Activated CD4-positive, alpha-beta T cell treated with anti-CD3 and anti-CD28 coated beads for 48 hours (primary cell): ENCODE data around the gene DISP3.

Experiments used
- DNase-seq: peaks from one replicate; pipeline ENCODE4 v3.0.0-alpha.2; 2020

DISP3 gene

DNA sequence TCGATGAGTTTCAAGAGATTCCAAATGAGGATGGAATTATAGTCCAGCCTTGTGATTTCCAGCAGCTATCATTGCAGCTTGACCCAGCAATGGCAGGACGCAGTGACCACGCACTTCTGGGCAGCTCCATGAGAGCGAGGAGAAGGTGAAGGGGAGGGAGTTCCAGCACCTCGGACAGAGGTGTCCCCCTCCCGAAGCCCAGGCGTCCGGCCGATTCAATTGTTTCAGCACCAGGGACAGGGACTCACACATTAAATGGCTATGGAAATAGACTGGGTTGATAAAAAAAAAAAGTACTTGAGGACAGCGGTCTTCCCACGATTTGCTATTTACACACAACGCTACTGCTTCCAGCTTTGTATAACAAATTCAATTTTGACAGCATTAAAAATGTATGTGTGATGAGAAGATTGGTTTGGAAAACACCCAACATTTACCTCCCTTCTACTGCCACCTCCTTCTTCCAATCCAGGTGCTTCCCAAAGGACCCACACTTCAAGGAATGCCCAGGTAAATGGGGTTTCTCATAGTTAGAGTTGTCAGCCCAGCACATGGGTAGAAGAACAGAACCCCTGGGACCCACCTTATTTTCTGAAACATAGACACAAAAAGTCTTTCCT lies 71.8 kb downstream of the DISP3 start:
- DNase-seq = peak; percentile 63

DNA sequence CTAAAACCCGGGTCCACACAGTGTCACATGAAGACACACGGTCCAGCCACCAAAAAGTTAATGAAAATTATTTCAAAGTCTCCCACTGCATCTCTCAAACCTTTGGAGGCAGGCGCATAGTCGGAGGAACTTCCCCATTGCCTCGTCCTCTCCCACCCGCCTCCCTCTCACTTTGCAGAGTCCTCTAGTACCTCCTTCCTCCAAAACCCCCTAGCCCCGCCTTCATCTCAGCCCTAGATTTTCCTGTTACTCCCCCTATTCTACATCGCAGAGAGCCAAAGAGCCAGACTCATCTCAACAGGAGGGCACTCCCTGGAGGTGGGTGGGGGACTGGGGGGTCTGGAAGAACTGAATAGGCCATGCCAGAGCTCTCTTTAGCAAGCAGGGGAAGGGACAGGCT lies 79.3 kb downstream of the DISP3 start:
- DNase-seq = no peak

DNA sequence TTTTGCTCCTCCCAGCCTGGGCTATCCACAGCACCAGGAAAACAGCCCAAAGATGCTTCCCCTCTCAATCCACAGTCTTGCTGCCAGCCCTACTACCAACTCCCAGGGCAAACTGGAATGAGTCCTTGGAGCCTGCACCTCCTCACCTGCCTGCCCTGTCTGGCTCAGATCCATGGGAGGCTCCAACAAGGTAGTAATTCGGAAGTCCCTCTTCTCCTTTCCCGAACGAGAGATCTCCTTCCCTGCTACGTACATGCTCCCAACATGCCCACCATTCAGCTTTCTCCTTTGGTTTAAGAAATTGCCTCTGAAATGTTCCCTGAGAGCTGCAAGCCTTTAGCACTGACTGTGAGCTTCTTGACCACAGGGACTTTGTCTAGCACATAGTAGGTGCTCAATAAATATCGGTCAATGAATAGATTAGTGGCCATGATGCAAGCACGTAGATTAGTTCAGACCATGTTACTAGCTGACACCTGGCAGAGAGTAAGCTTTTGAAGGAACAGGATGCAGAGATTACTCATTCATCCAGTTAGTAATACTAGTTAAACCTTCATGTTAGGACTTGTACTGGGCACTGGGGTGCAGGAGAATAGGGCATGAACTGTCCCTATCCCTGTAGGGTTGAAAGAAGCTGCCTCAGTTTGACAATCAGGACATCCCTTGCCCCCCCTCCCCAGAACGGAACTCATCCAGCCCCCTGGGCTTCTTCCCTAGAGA lies 80.1 kb downstream of the DISP3 start:
- DNase-seq = no peak

DNA sequence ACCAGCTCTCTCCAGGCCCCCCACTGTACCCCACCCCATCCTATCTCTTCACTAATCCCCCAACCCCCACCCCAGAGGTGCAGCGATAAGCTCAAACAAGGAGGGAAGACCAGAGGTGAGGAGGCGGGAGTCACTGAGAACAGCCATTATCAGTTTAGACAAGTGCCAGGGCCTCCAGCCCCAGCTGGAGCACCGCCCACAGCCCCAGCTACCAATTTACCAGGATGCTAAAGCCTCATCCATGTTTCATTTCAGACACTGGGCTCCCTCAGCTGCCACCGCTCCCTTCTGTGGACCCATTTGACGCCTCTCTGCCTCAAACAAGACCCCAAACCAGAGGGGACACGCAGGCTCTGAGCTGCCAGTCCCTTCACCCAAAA lies 80.6 kb downstream of the DISP3 start:
- no peak for DNase-seq

DNA sequence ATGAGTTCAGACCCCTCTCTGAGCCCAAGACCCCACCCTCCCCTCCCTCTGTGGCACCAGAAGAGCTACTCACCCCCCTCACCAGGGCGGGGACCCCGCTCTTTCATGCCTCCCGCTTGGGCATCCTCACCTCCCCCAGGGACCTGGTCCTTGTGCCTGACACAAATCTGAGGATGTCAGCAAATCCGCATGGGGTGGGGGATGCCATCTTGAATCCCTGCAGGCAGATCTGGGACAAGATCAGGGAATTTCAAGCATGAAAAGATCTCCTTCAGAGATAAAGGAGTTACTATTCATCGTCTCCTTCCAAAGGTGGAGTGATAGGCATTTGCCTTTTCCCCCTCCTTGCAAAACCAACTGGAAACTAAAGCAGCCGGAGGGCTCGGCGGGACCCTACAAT lies 81.1 kb downstream of the DISP3 start:
- DNase-seq = no peak

DNA sequence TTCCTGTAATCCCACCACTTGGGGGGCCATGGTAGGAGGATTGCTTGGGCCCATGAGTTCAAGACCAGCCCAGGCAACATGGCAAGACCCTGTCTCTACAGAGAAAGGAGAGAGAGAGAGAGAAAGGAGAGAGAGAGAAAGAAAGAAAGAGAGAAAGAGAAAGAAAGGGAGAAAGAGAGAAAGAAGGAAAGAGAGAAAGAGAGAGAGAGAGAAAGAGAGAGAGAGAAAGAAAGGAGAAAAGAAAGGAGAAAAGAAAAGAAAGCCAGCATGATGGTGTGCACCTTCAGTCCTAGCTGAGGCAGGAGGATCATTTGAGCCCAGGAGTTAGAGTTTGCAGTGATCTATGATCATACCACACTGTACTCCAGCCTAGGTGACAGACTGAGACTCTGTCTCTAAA lies 82.8 kb downstream of the DISP3 start:
- DNase-seq = no peak

DNA sequence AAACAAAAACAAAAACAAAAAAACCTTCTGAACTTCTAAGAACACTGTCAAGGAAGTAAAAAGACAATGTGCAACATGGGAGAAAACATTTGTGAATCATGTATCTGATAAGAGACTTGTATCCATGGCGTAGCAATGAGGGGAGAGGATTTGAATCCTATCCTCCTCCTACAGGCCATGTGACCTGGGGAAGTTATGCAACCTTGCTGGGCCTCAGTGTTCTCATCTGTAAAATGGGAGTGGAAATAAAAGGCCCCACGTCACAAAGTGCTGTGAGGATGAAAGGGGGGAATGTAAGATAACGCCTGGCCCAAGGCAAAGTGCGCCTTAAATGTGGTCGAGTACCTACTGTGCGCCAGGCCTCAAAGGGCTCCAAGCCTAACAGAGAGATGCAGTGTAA lies 83.7 kb downstream of the DISP3 start:
- DNase-seq = no peak

DNA sequence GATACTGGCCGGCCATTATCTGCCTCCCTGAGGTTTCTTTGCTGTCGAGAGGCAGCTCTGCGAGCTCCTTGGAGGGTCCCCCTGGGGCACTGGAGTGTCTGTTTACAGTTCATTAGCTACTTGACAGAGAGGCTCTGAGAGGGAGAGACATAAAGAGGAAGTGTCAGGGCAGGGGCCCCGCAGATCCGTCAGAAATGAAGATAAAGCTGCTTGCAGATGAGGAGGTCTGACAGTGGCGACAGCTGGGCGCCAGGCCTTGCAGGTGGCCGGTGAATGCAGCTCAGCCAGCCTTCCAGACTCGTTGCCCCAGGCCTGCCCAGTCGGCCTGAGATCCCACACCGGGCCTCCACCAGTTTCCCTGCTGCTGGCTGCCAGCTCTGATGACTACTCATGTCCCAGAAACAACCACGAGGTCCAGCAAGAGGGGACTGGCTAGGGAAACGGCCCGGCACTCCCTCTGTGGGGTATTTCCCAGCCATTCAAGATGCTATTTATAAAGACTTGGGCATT lies 84.7 kb downstream of the DISP3 start:
- no peak for DNase-seq

DNA sequence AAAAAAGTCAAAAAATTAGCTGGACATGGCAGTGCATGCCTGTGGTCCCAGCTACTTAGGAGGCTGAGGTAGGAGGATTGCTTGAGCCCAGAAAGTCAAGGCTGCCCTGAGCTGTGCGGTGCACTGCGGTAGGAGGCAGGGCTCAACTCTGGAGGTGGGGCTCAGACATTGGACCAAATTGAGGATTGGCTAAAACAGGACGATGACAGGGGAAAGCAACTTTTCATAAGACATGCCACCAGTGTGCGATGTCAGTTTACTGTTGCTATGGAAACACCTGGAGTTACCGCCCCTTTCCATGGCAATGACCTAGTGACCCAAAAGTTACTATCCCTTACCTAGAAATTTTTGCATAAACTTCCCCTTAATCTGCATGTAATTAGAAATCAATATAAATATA lies 85.3 kb downstream of the DISP3 start:
- no peak for DNase-seq

DNA sequence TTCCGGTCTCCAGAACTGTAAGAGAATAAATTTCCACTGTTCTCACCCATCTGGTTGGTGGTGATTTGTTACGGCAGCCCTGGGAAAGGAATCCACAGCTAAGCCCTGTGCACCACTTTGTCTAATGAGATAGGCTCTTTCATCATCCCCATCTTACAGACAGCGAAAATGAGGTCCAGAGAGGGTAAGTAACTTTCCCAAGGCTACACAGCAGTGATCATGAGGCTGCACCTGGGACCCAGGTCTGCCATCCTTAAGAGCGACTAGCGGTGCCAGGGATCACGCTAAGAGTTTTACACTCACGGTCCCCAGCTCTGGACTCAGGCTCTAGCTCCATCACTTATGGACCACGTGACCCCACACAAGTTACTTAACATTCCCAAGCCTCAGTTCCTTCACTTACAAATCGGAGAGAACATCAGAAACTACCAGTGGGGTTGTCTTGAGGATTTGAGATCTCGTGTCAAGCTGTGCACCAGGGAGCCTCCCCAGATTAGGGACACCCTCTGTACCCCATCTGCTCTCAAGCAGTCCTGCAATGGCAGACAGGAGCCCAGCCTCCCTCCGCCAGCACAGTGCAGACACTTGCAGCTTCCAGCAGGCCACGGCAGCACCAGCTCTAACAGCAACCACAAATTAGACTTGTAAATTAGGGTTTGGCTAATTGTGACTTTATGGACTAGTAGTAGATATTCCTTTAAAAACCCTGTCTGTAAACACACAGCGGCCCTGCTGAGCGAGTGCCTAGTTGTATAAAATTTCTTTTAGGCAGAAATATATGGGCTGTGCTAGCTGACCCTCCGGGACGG lies 87.3 kb downstream of the DISP3 start:
- DNase-seq = no peak

DNA sequence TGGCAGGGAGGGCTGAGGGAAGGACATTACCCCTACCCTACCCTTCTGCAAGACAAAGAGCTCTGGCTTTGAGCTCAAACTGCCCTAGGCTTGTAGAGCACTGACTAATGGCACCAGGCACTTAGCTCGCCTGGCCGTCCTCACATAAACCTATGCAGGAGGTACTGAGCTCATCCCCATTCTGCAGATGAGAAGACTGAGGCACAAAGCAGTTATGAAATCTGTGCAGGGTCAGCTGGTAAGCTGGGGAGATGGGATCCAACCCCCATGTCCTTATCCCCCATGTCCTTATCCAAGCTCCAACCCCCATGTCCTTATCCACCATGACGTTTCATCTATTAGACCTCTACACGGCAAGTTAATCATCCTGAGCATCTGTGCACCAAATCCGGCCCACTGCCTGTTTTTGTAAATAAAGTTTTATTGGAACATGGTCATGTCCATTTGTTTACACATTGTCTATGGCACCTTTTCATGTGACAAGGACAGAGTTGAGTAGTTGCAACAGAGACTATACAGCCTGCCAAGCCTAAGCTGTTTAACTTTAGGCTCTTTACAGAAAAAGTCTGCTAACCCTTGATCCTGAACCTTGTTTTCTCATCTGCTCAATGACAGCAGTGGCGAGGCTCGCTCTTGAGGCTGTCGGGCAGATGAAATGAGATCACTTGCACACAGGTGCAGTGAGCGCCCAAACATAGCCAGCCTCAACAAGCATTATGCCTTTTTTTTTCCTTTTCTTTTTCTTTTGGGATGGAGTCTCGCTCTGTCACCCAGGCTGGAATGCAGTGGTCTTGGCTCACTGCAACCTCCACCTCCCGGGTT lies 88.5 kb downstream of the DISP3 start:
- DNase-seq = no peak

DNA sequence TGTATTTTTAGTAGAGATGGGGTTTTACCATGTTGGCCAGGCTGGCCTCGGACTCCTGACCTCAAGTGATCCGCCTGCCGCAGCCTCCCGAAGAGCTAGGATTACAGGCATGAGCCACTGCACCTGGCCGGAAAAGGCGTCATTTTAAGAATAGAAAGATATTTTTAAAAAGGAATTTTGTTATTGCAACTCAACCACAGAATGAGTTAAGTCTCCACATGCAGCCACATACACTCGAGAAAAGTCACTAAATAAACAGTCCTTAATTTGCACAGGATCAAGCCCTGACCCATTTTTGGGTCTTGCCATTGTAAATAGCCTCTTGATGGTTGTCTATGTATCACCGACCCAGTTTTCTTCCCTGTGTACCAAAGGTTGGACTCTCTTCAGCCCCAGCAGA lies 89.7 kb downstream of the DISP3 start:
- DNase-seq = no peak

DNA sequence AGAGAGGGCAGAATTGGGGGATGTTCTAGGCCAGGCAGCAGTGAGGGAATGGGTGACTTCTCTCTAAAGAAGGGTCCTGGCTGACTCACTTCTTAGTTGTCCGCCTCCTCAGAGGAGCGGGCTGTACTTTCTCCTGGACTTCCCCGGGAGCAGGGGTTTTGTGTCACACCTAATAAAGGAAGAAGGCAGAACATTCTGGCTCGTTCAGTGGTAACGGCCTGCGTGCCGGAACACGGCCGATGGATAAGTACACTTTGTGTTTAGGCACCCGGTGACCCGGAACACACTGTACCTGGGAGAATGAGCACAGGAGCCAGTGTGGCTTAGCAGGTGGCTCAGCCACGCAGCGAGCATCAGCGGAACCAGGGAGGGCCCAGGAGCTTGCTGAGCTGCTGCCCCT lies 90.6 kb downstream of the DISP3 start:
- no peak for DNase-seq

DNA sequence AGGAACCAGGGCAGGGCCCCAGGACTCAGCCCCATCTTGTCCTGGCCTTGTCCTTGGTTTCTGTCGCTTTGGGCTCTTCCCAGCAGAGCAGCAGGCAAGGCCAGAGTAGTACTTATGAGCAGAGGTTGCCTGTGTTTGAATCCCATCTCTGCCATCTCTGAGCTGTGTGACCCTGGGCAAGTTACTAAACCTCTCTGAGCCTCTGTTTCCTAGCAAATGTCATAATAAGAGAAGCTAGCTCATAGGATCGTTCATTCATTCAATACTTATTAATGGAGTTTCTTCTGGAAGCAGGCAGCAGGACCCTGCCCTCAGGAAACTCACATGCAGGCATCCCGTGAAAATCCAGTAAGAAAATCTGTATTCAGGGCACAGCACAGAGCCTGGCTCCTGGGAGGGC lies 91.0 kb downstream of the DISP3 start:
- DNase-seq = no peak

DNA sequence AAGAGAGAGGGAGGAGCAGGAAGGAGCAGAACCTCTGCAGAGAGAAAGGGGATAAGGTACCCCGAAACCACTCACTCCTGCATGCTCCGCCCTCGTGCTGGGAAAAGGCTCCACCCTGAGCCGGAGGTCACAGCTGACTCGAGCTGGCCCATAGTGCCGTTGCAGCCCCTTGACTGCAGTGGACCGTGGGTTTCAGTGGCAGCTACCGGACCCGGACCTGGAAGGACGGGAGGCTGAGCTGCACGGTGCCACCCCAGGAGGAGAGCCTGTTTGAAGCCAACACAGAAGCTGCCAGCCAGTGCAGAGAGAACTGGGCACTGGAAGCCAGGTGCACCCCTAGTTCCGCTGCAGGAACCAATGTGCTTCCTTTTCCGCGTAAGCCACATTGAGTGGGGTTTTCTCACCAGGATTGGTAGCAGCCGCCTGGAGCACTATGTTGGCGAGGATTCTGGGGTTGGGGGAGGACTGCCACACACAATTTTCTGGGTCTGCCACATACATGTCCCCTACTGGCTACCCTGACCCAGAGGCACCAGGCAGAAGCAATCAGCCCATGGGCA lies 91.9 kb downstream of the DISP3 start:
- DNase-seq = no peak

DNA sequence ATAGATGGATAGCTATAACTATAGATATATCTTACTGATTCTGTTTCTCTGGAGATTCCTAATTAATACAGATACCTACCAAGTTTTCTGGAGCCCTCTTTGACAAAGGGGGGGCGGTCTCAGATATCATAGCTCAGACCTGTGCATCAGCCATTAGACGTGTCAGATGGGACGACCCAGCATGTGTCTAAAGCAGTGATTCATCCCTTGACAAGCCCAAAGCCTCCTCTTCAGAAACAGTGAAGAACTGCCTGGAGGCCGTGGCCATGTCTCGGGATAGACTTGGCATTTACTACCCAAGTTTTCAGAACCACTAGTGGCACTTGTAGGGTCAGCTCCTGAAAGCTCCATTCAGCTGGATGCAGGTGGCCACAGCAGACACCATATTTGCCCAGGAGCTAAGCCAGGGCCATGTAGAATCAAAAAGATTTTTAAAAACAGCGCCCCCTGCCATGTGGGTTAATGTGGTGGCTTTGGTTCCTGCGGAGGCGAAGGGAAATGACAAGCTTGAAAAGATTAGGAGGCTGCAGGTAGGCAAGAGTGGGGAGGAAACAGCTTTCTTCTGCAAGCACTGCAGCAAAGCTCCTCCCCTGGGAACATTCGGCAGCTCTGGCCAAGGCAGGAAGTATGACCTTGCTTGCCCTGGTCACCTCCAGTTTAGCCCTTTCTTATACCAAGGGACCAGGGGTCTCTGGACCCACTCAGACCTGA lies 93.1 kb downstream of the DISP3 start:
- DNase-seq = peak; percentile 51

DNA sequence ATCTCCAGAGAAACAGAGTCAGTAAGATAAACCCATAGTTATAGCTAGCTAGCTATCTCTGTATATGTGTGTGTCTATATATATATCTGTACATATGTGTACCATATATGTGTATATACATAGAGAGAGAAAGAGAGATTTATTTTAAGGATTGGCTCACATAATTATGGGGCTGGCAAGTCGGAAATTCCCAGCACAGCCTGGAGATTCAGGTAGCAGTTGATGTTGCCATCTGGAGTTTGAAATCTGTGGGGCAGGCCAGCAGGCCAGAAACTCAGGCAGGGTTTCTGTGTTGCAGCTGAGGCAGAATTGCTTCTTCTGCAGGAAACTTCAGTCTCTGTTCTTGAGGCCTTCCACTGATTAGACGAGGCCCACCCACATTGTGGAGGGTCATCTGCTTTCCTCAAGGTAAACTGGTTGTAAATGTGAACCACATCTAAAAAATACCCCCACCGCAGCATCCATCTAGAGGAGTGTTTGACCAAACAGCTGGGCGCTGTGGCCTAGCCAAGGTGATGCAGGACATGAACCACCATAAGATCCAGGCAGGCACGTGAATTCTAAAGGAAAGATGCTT lies 94.2 kb downstream of the DISP3 start:
- DNase-seq = no peak

DNA sequence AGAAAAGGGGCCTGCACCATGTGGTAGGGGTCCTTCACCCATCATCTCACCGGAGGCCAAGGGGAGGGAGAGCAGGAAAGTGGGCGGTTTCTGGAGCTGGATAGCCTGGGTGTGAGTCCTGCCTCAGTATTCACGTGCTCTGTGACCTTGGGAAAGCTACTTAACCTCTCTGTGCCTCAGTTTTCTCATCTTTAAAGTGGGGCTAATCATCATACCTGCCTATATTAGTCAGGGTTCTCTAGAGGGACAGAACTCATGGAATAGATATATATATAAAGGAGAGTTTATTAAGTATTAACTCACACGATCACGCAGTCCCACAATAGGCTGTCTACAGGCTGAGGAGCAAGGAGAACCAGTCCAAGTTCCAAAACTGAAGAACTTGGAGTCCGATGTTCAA lies 96.6 kb downstream of the DISP3 start:
- DNase-seq = no peak

DNA sequence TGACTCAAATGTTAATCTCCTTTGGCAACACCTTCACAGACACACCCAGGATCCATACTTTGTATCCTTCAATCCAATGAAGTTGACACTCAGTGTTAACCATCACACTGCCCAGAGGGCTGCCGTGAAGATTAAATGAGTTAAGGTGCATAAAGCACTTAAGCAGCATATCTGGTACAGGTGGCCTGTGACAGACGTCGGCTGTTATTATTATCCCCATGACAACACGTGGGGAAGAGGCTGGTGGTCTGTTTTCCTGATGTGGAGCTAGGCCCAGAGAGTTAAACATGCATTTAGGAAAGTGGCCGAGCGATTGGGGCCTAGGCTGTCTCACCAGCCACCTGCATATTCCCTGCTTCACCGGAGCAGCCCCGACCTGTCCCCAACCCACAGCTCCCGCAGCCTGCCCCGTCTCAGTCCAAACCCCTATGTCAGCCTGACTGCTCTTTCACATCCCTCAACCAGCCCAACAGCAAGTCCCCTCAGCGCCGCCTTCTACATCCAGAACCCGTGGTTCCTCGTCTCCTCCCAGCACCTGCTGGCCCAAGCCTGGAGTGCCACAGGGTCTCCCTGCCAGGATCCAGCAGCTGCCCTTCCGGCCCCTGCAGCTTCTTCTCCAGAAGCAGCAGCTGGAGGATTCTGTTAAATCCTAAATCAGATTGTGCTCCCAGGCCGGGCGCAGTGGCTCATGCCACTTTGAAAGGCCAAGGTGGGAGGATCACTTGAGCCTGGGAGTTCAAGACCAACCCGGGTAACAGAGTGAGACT lies 97.3 kb downstream of the DISP3 start:
- DNase-seq = no peak

DNA sequence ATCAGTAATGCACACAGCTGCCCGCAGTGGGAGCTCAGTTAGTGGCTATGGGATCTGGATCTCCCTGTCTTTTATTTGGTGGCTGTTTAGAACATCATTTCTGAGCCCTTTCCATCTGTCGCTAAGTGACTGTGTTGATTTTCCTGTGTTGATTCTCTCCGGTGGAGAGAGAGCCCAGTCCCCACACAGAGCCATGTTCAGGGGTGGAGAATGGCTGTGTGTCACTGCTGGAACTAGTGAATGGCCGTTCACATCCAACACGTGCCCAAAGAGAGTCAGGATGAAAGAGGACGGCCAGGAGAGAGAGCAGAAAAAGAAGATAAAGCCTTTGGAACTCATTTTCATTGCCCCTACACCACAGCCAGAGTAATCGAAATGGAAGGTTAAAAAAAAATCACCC lies 99.0 kb downstream of the DISP3 start:
- DNase-seq = no peak

DNA sequence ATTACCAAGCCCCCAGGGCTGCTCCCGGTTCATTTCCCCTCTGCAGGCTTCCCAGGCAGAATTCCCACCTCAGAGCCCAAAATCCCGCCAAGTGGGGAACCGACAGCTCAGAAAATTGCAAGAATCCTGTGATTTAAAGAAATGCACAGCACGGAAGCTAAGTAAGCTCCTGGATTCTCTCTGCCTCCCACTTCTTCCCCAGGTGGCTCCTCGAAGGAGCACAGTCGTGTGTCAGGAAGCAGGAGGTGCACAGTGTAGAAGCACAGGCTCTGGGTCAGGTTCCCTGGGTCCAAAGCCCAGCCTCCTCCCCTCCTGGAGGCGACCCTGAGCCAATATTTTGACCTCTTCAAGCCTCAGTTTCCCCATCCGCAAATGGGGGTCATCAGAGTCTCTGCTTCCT lies 100.6 kb downstream of the DISP3 start:
- DNase-seq = no peak
